Measurements from ENCODE around the gene ALG1L2.
"Not testable (repeated sequence)": the region's sequence is repeated elsewhere in the genome, so short reads cannot be mapped to it uniquely, and the experiment has no call there.

The ALG1L2 gene

GRCh38 chr3:130081351-130081881, at the start of gene ALG1L2:
Gene ALG1L2 (plus strand): TSS chr3:130081831. CDS start chr3:130082017, 186 bp downstream.
- TF ChIP-seq CTCF (IDR thresholded peaks at IDR 0.05; ENCODE audit: low read depth, low read length) = no peak

GRCh38 chr3:130037126-130037815, 44.4 kb upstream of the ALG1L2 start:
- not testable (repeated sequence) for H3K4me3 ChIP-seq (ENCODE audit: low read depth, low read length)

More at GRCh38 chr3:130081351-130081881, at the start of gene ALG1L2:
- no peak within 1 kb of the TSS for H3K4me3 ChIP-seq (ENCODE audit: low read depth, low read length)

- not testable (repeated sequence) for H3K4me3 ChIP-seq (ENCODE audit: low read depth, low read length)
Measured at GRCh38 chr3:130042736-130043135, 38.9 kb upstream of the ALG1L2 start.

GRCh38 chr3:130043658-130044057, 38.0 kb upstream of the ALG1L2 start:
- H3K4me3 ChIP-seq (ENCODE audit: low read depth, low read length) = not testable (repeated sequence)

GRCh38 chr3:130044370-130044769, 37.3 kb upstream of the ALG1L2 start:
- H3K4me3 ChIP-seq (ENCODE audit: low read depth, low read length) = no peak overlapping the region
- no peak for TF ChIP-seq CTCF (IDR thresholded peaks at IDR 0.05; ENCODE audit: low read depth, low read length)

- no peak overlapping the region for H3K4me3 ChIP-seq (ENCODE audit: low read depth, low read length)
- TF ChIP-seq CTCF (IDR thresholded peaks at IDR 0.05; ENCODE audit: low read depth, low read length) = no peak
Measured at GRCh38 chr3:130048726-130049125, 32.9 kb upstream of the ALG1L2 start.

GRCh38 chr3:130052366-130052765, 29.3 kb upstream of the ALG1L2 start:
- H3K4me3 ChIP-seq (ENCODE audit: low read depth, low read length) = not testable (repeated sequence)

GRCh38 chr3:130052965-130053364, 28.7 kb upstream of the ALG1L2 start:
- H3K4me3 ChIP-seq (ENCODE audit: low read depth, low read length) = not testable (repeated sequence)

GRCh38 chr3:130057536-130058266, 23.9 kb upstream of the ALG1L2 start:
- not testable (repeated sequence) for H3K4me3 ChIP-seq (ENCODE audit: low read depth, low read length)

- not testable (repeated sequence) for H3K4me3 ChIP-seq (ENCODE audit: low read depth, low read length)
Measured at GRCh38 chr3:130058267-130058657, 23.4 kb upstream of the ALG1L2 start.

GRCh38 chr3:130058716-130059115, 22.9 kb upstream of the ALG1L2 start:
- H3K4me3 ChIP-seq (ENCODE audit: low read depth, low read length) = not testable (repeated sequence)

- not testable (repeated sequence) for H3K4me3 ChIP-seq (ENCODE audit: low read depth, low read length)
Measured at GRCh38 chr3:130059162-130059561, 22.5 kb upstream of the ALG1L2 start.
